Activated naive CD4-positive, alpha-beta T cell treated with Interleukin-2 at 50 U/mL for 16 hours (primary cell): Measurements from ENCODE around the gene WDR20.
"Not testable (repeated sequence)": the region's sequence is repeated elsewhere in the genome, so short reads cannot be mapped to it uniquely, and the experiment has no call there.

Experiments used
- DNase-seq: peaks from one replicate; pipeline ENCODE4 v3.0.0-alpha.2; 2020

The WDR20 gene

GRCh38 chr14:102134021-102134420 lies 5.7 kb upstream of the WDR20 start:
- not testable (repeated sequence) for DNase-seq

- DNase-seq = not testable (repeated sequence)
These were observed 5.0 kb upstream of the WDR20 start for GRCh38 chr14:102134719-102135118.

GRCh38 chr14:102135456-102135855 lies 4.2 kb upstream of the WDR20 start:
- DNase-seq = not testable (repeated sequence)

GRCh38 chr14:102138535-102138934 lies 1.2 kb upstream of the WDR20 start:
- DNase-seq = no peak

- no peak for DNase-seq
These were observed 774 bp upstream of the WDR20 start for GRCh38 chr14:102138961-102139285.

GRCh38 chr14:102140027-102140749 lies 491 bp downstream of the WDR20 start:
- DNase-seq = peak; percentile 31

- no peak for DNase-seq
These were observed 1.1 kb downstream of the WDR20 start for GRCh38 chr14:102140750-102141145.

GRCh38 chr14:102141797-102142196 lies 2.1 kb downstream of the WDR20 start:
- no peak for DNase-seq

- no peak for DNase-seq
These were observed 5.2 kb downstream of the WDR20 start for GRCh38 chr14:102144914-102145313.

GRCh38 chr14:102145395-102145794 lies 5.7 kb downstream of the WDR20 start:
- no peak for DNase-seq

GRCh38 chr14:102146423-102146822 lies 6.7 kb downstream of the WDR20 start:
- DNase-seq = no peak

GRCh38 chr14:102150083-102150482 lies 10.4 kb downstream of the WDR20 start:
- DNase-seq = no peak

- DNase-seq = no peak
These were observed 11.0 kb downstream of the WDR20 start for GRCh38 chr14:102150744-102151143.

- DNase-seq = not testable (repeated sequence)
These were observed 11.7 kb downstream of the WDR20 start for GRCh38 chr14:102151411-102151810.

- no peak for DNase-seq
These were observed 14.4 kb downstream of the WDR20 start for GRCh38 chr14:102154121-102154520.

- no peak for DNase-seq
These were observed 15.3 kb downstream of the WDR20 start for GRCh38 chr14:102154821-102155549.

GRCh38 chr14:102157346-102157745 lies 17.6 kb downstream of the WDR20 start:
- DNase-seq = no peak

- no peak for DNase-seq
These were observed 19.1 kb downstream of the WDR20 start for GRCh38 chr14:102158797-102159196.

- no peak for DNase-seq
These were observed 20.1 kb downstream of the WDR20 start for GRCh38 chr14:102159841-102160240.

GRCh38 chr14:102162487-102162886 lies 22.8 kb downstream of the WDR20 start:
- no peak for DNase-seq

- no peak for DNase-seq
These were observed 24.5 kb downstream of the WDR20 start for GRCh38 chr14:102164241-102164641.

- DNase-seq = no peak
These were observed 25.3 kb downstream of the WDR20 start for GRCh38 chr14:102164965-102165364.

GRCh38 chr14:102170061-102170460 lies 30.4 kb downstream of the WDR20 start:
- no peak for DNase-seq

GRCh38 chr14:102171173-102172020 lies 31.7 kb downstream of the WDR20 start:
- no peak for DNase-seq
